HG03460 (cell line): ENCODE data around the gene GREB1.
A peak's percentile ranks its signal among the peaks of the same experiment; 100 is the strongest.

ENCODE experiments used
- ATAC-seq: cut with Tn5 transposase; IDR thresholded peaks from one replicate; pipeline ENCODE4 v1.9.1; 2021; ENCODE audit not compliant: unreplicated experiment

Gene GREB1

GRCh38 chr2:11679016-11679415 lies 145.2 kb downstream of the GREB1 start:
- ATAC-seq = no peak

GRCh38 chr2:11679486-11680181 lies 145.8 kb downstream of the GREB1 start:
- no peak for ATAC-seq

- no peak for ATAC-seq
These were observed 146.5 kb downstream of the GREB1 start for GRCh38 chr2:11680182-11680900.

GRCh38 chr2:11680901-11681721 lies 147.3 kb downstream of the GREB1 start:
- no peak for ATAC-seq

GRCh38 chr2:11681722-11682589 lies 148.1 kb downstream of the GREB1 start:
- ATAC-seq = no peak

- no peak for ATAC-seq
These were observed 148.7 kb downstream of the GREB1 start for GRCh38 chr2:11682590-11682915.

GRCh38 chr2:11683476-11683875 lies 149.6 kb downstream of the GREB1 start:
- no peak for ATAC-seq

- ATAC-seq = no peak
These were observed 150.1 kb downstream of the GREB1 start for GRCh38 chr2:11683966-11684365.

GRCh38 chr2:11684894-11685460 lies 151.1 kb downstream of the GREB1 start:
- ATAC-seq = no peak

- no peak for ATAC-seq
These were observed 152.1 kb downstream of the GREB1 start for GRCh38 chr2:11685906-11686470.

- no peak for ATAC-seq
These were observed 153.9 kb downstream of the GREB1 start for GRCh38 chr2:11687736-11688135.

- peak; percentile 68 for ATAC-seq
These were observed 154.6 kb downstream of the GREB1 start for GRCh38 chr2:11688222-11689069.

GRCh38 chr2:11691076-11691660 lies 157.3 kb downstream of the GREB1 start:
- ATAC-seq = no peak
